ENCODE results near the gene TUBA8. TPM values are rescaled to one million over a fixed set of nuclear protein-coding genes. Genes with fewer than 3 reads are reported as not detected.

Gene TUBA8
- polyA plus RNA-seq, 1 donor (not counting 4 experiments of a cell fraction or from before 2014, with no cell fraction given) = 0.35 TPM

DNA sequence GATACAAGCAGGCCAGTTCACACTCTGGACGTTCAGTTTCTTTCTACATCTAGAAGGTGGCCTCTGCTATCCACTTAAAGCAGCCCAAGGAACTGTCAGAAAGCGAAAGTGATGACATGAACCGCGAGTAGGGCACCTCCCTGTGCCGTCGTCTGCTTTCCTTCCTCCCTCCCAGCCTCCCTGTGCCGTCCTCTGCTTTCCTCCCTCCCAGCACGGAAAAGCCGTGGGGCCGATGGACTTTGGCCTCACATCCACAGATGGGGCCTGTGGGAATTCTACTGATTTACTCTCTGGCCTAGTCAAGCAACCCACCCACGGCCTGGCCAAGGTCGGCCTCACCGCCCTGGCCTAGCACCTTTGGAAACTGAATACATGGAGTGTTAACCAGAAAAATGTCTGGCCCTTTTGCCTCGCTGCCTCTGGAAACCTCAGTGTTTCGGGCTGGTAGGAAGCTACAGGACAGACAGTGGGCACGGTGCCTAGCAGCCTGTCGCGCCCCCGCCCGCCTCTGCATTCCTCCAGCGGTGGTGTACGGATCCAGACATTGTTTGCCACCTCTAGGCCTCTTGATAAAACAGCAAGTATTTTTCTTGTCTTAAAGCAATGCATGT lies 18.6 kb upstream of the TUBA8 start:
- Histone ChIP-seq H3K4me2 (ENCODE audit: control insufficient read depth, extremely low read depth, insufficient read depth, low read depth, low read length) (peak overlapping the region; percentile 83), H3K4me1 (ENCODE audit: control insufficient read depth, extremely low read depth, insufficient read depth, low read length) (peaks cover 11% of the 10 kb centered on the region), H4K20me1 (ENCODE audit: control insufficient read depth, extremely low read depth, insufficient read depth, low read length) (no peaks in the 10 kb centered on the region), H3K9ac (ENCODE audit: control insufficient read depth, extremely low read depth, insufficient read depth, low read length) (peak overlapping the region; percentile 73), H3K4me3 (ENCODE audit: control insufficient read depth in 2 of 3, extremely low read depth in 1 of 3, insufficient read depth in 2 of 3, low read depth in 1 of 3, low read length in 3 of 3) (peak overlapping the region; percentile 10 to 64 (median 42)), H3K9me1 (ENCODE audit: control insufficient read depth, extremely low read depth, insufficient read depth, low read length) (no peaks in the 10 kb centered on the region), H3K27me3 (ENCODE audit: control insufficient read depth, extremely low read depth, insufficient read depth, low read length) (no peaks in the 10 kb centered on the region), H3K36me3 (ENCODE audit: control insufficient read depth in 2 of 2, extremely low read depth in 1 of 2, insufficient read depth in 2 of 2, low read length in 2 of 2) (peaks cover 14 to 20% of the 10 kb centered on the region in 2 experiments), H3K9me3 (ENCODE audit: control insufficient read depth, low read depth, low read length) (no peaks in the 10 kb centered on the region), H3K27ac (ENCODE audit: control insufficient read depth, insufficient read depth, low read length) (peak overlapping the region; percentile 71), H2AFZ (ENCODE audit: control insufficient read depth, low read length) (peak overlapping the region; percentile 78), H3K79me2 (ENCODE audit: control insufficient read depth, insufficient read depth, low read length) (no peaks in the 10 kb centered on the region)
- TF ChIP-seq EZH2 (IDR thresholded peaks at IDR 0.05; ENCODE audit: low read length) = no peak
- TF ChIP-seq, protein P1, sequence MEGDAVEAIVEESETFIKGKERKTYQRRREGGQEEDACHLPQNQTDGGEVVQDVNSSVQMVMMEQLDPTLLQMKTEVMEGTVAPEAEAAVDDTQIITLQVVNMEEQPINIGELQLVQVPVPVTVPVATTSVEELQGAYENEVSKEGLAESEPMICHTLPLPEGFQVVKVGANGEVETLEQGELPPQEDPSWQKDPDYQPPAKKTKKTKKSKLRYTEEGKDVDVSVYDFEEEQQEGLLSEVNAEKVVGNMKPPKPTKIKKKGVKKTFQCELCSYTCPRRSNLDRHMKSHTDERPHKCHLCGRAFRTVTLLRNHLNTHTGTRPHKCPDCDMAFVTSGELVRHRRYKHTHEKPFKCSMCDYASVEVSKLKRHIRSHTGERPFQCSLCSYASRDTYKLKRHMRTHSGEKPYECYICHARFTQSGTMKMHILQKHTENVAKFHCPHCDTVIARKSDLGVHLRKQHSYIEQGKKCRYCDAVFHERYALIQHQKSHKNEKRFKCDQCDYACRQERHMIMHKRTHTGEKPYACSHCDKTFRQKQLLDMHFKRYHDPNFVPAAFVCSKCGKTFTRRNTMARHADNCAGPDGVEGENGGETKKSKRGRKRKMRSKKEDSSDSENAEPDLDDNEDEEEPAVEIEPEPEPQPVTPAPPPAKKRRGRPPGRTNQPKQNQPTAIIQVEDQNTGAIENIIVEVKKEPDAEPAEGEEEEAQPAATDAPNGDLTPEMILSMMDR (optimal IDR thresholded peaks at IDR 0.05 in 1 of 3, IDR thresholded peaks at IDR 0.05 in 1 of 3, conservative IDR thresholded peaks at IDR 0.05 in 1 of 3; ENCODE audit: extremely low read depth in 1 of 3, insufficient read depth in 2 of 3, low read length in 3 of 3) = peak in 1 of 3 experiments; percentile 36
- dilution Hi-C loops (cut with MboI; ENCODE audit: extremely low pct_ligation_motif_present, low sequenced_read_pairs) = no loop called here
- FAIRE-seq = no peak
- DNase-seq (ENCODE audit: low read depth, low spot score) = no peak

DNA sequence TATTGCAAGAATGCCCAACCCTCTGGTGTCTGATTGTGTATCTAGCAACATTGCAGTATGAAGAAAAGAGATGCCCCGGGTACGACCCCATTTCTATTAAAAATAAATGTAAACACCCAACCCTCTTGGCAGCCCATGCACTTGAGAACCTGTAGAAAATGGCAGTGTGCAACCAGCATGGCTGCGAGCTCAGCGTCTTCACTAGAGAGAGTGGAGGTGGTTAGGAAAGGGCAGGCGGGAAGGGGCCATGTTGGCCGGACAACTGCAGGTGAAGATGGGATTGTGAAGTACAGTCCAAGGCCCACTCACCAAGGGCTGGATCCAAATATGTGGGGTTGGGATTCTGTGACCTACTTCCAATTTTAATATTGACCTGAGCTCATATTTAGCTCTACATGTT lies 16.9 kb upstream of the TUBA8 start:
- TF ChIP-seq, protein P1 (optimal IDR thresholded peaks at IDR 0.05 in 1 of 3, IDR thresholded peaks at IDR 0.05 in 1 of 3, conservative IDR thresholded peaks at IDR 0.05 in 1 of 3; ENCODE audit: extremely low read depth in 1 of 3, insufficient read depth in 2 of 3, low read length in 3 of 3) = no peak
- TF ChIP-seq EZH2 (IDR thresholded peaks at IDR 0.05; ENCODE audit: low read length) = no peak
- H3K4me1 ChIP-seq (ENCODE audit: control insufficient read depth, extremely low read depth, insufficient read depth, low read length) = peaks cover 11% of the 10 kb centered on the region
- dilution Hi-C loops (cut with MboI; ENCODE audit: extremely low pct_ligation_motif_present, low sequenced_read_pairs) = no loop called here
- no peak overlapping the region for H3K4me3 ChIP-seq (ENCODE audit: control insufficient read depth in 2 of 3, extremely low read depth in 1 of 3, insufficient read depth in 2 of 3, low read depth in 1 of 3, low read length in 3 of 3)
- no peaks in the 10 kb centered on the region for H3K79me2 ChIP-seq (ENCODE audit: control insufficient read depth, insufficient read depth, low read length)
- no peak overlapping the region for H3K4me2 ChIP-seq (ENCODE audit: control insufficient read depth, extremely low read depth, insufficient read depth, low read depth, low read length)
- H3K27ac ChIP-seq (ENCODE audit: control insufficient read depth, insufficient read depth, low read length) = no peak overlapping the region
- H3K9ac ChIP-seq (ENCODE audit: control insufficient read depth, extremely low read depth, insufficient read depth, low read length) = no peak overlapping the region
- H2AFZ ChIP-seq (ENCODE audit: control insufficient read depth, low read length) = no peak overlapping the region
- H3K36me3 ChIP-seq (ENCODE audit: control insufficient read depth in 2 of 2, extremely low read depth in 1 of 2, insufficient read depth in 2 of 2, low read length in 2 of 2) = peaks cover 0 to 8% of the 10 kb centered on the region in 2 experiments
- H3K9me3 ChIP-seq (ENCODE audit: control insufficient read depth, low read depth, low read length) = no peaks in the 10 kb centered on the region
- H3K27me3 ChIP-seq (ENCODE audit: control insufficient read depth, extremely low read depth, insufficient read depth, low read length) = no peaks in the 10 kb centered on the region
- no peak for FAIRE-seq
- H4K20me1 ChIP-seq (ENCODE audit: control insufficient read depth, extremely low read depth, insufficient read depth, low read length) = no peaks in the 10 kb centered on the region
- no peaks in the 10 kb centered on the region for H3K9me1 ChIP-seq (ENCODE audit: control insufficient read depth, extremely low read depth, insufficient read depth, low read length)
- DNase-seq (ENCODE audit: low read depth, low spot score) = no peak
